Measurements from ENCODE around the gene SLBP.

DNA sequence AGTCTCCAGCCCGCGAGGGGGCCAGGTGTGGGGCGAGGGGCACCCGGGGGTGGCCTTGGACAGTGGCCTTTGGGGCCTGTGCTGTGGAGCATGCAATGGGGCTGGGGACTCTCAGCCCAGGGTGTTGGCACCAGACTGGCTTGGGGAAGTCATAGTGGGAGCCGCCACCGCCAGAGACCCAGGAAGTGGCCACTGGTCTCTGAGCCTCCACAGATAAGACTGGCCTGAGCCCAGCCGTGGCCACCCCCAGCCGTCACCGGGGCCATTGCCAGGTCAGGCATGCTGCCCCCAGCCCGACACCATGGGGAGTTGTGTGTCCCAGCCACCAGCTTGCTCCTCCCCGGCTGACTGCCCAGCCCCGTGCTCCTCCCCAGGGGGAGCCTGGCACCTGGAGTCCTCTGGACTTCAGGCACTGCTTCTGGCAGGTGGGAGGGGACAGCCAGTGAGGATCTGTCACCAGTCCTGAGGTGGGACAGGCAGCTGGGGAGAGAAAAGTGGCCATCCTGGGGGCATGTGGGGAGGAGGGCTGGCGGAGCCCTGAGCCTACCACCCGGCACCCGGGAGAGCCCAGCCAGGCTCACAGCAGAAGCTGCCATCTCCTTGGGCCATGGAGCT lies 41.7 kb upstream of the SLBP start:
- TF ChIP-seq, protein P1, sequence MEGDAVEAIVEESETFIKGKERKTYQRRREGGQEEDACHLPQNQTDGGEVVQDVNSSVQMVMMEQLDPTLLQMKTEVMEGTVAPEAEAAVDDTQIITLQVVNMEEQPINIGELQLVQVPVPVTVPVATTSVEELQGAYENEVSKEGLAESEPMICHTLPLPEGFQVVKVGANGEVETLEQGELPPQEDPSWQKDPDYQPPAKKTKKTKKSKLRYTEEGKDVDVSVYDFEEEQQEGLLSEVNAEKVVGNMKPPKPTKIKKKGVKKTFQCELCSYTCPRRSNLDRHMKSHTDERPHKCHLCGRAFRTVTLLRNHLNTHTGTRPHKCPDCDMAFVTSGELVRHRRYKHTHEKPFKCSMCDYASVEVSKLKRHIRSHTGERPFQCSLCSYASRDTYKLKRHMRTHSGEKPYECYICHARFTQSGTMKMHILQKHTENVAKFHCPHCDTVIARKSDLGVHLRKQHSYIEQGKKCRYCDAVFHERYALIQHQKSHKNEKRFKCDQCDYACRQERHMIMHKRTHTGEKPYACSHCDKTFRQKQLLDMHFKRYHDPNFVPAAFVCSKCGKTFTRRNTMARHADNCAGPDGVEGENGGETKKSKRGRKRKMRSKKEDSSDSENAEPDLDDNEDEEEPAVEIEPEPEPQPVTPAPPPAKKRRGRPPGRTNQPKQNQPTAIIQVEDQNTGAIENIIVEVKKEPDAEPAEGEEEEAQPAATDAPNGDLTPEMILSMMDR (conservative IDR thresholded peaks at IDR 0.05; ENCODE audit: low read depth, low read length): no peak
- no peak for TF ChIP-seq EZH2 (IDR thresholded peaks at IDR 0.05; ENCODE audit: low read length, unreplicated experiment)
